ENCODE results near the gene POR. TPM values are rescaled to one million over a fixed set of nuclear protein-coding genes. Genes with fewer than 3 reads are reported as not detected.
A peak's percentile ranks its signal among the peaks of the same experiment; 100 is the strongest.

The POR gene
- total RNA-seq, 1 experiment from 2014 or later: 151 TPM

DNA sequence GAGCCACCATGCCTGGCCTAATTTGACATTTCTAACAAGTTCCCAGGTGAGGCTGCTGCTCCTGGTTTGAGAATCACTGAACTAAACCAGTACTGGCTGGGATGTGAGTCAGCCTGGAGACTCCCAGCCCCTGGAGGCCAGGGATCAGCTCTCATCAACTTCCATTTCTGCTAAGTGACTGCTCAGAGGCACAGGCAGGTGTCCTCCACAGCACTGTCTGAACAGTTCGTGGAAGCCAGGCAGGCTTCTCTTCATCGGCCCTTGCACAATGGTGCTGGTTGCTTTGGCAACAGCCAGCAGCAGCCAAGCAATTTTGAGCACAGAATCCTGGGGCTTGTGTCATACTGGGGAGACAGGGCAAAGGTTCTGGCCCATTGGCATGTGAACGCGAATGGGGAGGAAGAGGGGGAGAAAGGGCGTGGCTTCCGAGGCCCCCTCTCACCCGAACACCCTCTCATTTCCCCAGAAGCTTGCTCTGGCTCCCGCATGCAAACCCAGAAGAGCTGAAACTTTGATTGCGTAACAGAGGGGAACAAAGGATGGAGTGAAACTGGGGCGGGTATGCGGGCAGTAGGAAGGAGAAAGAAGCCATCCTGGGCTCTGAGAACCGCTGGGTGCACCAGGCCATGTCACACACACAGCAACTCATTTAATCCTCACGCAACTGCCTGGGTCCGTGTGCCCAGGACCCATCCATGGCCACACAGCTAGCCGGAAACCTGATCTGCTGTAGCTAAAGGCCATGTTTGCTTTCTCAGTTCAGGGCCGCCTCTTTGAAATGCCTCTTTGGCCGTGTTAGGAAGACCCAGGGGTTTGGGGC lies 9.0 kb upstream of the POR start:
- Mint-ChIP-seq H3K36me3 (no peaks in the 10 kb centered on the region), H3K27ac (peak overlapping the region; percentile 93), H3K4me1 (peaks cover 9% of the 10 kb centered on the region), H3K4me3 (no peak overlapping the region), H3K9me3 (no peaks in the 10 kb centered on the region), H3K27me3 (ENCODE audit: low read depth) (no peaks in the 10 kb centered on the region)
- POLR2A ChIA-PET: interaction anchor here (1.3 kb wide), 1 partner anchor 8 kb away, joined by 4 read pairs; no protein-coding TSS in a partner anchor
- DNase-seq (ENCODE audit: low spot score): peak; percentile 53
- CTCF ChIA-PET: interaction anchor here (0.8 to 0.9 kb wide), 2 partner anchors 39 to 114 kb away, joined by 3 to 4 read pairs; no protein-coding TSS in a partner anchor
- peak; percentile 84 for ATAC-seq
- TF ChIP-seq SMAD4 (CRISPR knock-in tag; IDR thresholded peaks at IDR 0.05): no peak
- TF ChIP-seq, protein P1, sequence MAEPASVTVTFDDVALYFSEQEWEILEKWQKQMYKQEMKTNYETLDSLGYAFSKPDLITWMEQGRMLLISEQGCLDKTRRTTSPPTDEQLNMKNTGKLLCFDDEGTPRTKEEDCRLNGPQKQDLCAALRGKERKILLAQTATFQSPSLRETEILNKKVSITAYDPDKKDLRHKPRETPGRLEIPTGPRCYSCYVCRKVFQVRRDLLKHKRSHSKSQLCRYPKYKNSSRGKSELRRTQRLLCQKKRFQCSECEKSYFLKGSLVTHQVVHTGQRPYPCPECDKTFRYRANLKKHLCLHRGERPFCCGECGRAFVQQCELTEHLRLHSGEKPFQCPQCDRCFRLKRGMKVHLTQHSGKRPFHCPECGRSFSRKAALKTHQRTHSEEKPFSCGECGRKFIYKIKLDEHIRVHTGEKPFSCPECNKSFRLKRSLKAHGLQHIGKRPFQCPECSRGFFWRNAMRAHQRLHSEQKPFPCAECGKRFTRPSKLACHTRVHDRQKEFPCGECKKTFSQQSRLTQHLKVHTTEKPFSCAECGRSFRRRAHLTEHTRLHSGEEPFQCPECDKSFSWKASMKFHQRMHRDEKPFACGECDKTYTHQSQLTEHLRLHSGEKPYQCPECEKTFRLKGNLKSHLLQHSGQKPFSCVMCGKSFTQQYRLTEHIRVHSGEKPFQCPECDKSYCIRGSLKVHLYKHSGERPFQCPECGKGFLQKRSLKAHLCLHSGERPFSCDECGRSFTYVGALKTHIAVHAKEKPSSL (CRISPR knock-in tag; conservative IDR thresholded peaks at IDR 0.05): no peak
- TF ChIP-seq GTF2I (CRISPR knock-in tag; conservative IDR thresholded peaks at IDR 0.05): peak; percentile 92
- no peak for TF ChIP-seq ZNF281 (CRISPR knock-in tag; IDR thresholded peaks at IDR 0.05)
- TF ChIP-seq AR (CRISPR knock-in tag; IDR thresholded peaks at IDR 0.05): no peak
- no peak for TF ChIP-seq SOX15 (CRISPR knock-in tag; IDR thresholded peaks at IDR 0.05)
- no peak for TF ChIP-seq NFATC4 (CRISPR knock-in tag; IDR thresholded peaks at IDR 0.05)
- TF ChIP-seq FOXK1 (CRISPR knock-in tag; IDR thresholded peaks at IDR 0.05): no peak
- no peak for TF ChIP-seq NFE2L1 (CRISPR knock-in tag; IDR thresholded peaks at IDR 0.05)
- no peak for TF ChIP-seq CREB1 (CRISPR knock-in tag; IDR thresholded peaks at IDR 0.05)
- TF ChIP-seq USF2 (CRISPR knock-in tag; IDR thresholded peaks at IDR 0.05): no peak
- no peak for TF ChIP-seq HMGA2 (CRISPR knock-in tag; IDR thresholded peaks at IDR 0.05)
- TF ChIP-seq PREB (CRISPR knock-in tag; IDR thresholded peaks at IDR 0.05; ENCODE audit: borderline replicate concordance): no peak
- peak; percentile 65 for TF ChIP-seq SP1 (CRISPR knock-in tag; conservative IDR thresholded peaks at IDR 0.05)
- no peak for TF ChIP-seq ATF3 (CRISPR knock-in tag; conservative IDR thresholded peaks at IDR 0.05)
- no peak for TF ChIP-seq ZNF232 (CRISPR knock-in tag; IDR thresholded peaks at IDR 0.05)

Data from WTC11 (cell line).